GM12891 (cell line): ENCODE measurements around the gene NFATC1.

Experiments
- POLR2A ChIP-seq: IDR thresholded peaks from 2 replicates; pipeline ENCODE4 v1.6.1; 2011; ENCODE audit warnings: low read depth, low read length, control low read depth
- POLR2AphosphoS5 ChIP-seq: IDR thresholded peaks from 2 replicates; pipeline ENCODE4 v1.6.1; 2011; ENCODE audit warnings: low read depth, low read length, control low read depth
- SPI1 ChIP-seq: IDR thresholded peaks from 2 replicates; pipeline ENCODE4 v1.6.1; 2011; ENCODE audit warnings: low read depth, low read length, control low read depth
- TAF1 ChIP-seq: IDR thresholded peaks from 2 replicates; pipeline ENCODE4 v1.6.1; 2011; ENCODE audit warnings: low read depth, low read length, control low read depth

DNA sequence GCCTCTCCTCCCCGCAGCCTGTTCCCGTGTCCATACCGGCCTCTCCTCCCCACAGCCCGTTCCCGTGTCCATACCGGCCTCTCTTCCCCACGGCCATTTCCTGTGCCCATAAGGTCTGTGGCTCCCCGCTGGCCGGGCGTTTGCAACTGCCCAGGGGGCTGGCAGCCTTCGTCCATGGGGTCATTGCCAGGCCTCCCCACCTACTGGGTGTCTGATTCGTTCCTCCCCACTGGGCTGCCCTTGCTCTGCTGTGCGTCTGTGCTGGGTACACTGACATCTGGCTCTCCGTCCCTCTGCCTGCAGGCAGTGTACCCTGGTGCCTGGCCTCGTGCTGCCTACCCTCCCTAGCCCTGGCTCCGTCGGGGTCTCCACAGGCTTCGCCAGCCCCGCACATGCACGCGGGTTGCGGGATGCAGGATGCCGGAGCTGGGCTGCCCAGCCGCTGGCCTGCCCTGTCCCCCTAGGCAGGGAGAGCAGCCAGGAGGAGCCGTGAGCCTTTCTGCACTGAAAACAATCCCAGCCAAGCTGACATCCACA, 67.8 kb downstream of the NFATC1 start:
- no peak for TF ChIP-seq POLR2A
- no peak for TF ChIP-seq POLR2AphosphoS5
- no peak for TF ChIP-seq TAF1
- TF ChIP-seq SPI1: no peak
